ENCODE results near the gene WEE2. TPM values are rescaled to one million over a fixed set of nuclear protein-coding genes. Genes with fewer than 3 reads are reported as not detected.

The WEE2 gene
- total and polyA plus RNA-seq, 2 of the 13 experiments (the other 11 are each of a cell fraction or from before 2014, with no cell fraction given): not detected

DNA sequence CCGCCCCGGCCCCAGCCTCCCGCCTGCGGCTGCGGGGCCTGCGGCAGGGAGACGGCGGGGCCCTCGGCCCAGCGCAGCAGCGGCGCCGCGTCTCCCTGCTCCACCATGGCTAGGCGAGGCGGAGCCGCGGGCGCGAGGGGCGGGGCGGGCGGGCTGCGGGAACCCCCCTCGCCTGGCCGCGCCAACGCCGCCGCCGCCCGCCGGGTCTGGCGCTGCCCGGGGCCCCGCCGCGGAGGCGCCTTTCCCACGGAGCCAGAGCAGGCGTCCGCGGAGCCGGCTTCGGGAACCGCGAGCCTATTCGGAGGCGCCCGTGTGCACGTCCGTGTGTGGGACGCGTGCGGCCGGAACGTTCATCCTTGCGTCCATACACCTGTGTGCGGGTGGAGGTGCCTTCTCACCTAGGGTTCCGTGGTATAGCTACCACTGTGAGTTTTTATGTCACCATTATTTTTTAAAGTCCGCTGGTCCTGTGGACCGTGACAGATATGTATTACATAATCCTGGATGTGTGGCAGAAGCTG, 6.0 kb upstream of the WEE2 start, which contains the start of gene DENND11 (continued):
- TF ChIP-seq, protein P1, sequence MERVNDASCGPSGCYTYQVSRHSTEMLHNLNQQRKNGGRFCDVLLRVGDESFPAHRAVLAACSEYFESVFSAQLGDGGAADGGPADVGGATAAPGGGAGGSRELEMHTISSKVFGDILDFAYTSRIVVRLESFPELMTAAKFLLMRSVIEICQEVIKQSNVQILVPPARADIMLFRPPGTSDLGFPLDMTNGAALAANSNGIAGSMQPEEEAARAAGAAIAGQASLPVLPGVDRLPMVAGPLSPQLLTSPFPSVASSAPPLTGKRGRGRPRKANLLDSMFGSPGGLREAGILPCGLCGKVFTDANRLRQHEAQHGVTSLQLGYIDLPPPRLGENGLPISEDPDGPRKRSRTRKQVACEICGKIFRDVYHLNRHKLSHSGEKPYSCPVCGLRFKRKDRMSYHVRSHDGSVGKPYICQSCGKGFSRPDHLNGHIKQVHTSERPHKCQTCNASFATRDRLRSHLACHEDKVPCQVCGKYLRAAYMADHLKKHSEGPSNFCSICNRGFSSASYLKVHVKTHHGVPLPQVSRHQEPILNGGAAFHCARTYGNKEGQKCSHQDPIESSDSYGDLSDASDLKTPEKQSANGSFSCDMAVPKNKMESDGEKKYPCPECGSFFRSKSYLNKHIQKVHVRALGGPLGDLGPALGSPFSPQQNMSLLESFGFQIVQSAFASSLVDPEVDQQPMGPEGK (CRISPR knock-in tag; IDR thresholded peaks at IDR 0.05): 0 out of 2 replicates have a peak, but pooled peaks have one; percentile 25
- TF ChIP-seq MAZ (IDR thresholded peaks at IDR 0.05; ENCODE audit: borderline replicate concordance, low read depth, low read length) (no peak), MAZ (CRISPR knock-in tag; IDR thresholded peaks at IDR 0.05; ENCODE audit: low read depth) (0 out of 2 replicates have a peak, but pooled peaks have one; percentile 23), HOXA5 (CRISPR knock-in tag; IDR thresholded peaks at IDR 0.05) (no peak), RBFOX2 (IDR thresholded peaks at IDR 0.05; ENCODE audit: low read depth, low read length) (peak; percentile 45; the same call in 1 of the 2 replicates), PRMT3 (CRISPR knock-in tag; IDR thresholded peaks at IDR 0.05; ENCODE audit: borderline replicate concordance, low read depth) (no peak)
- TF ChIP-seq, protein P2, sequence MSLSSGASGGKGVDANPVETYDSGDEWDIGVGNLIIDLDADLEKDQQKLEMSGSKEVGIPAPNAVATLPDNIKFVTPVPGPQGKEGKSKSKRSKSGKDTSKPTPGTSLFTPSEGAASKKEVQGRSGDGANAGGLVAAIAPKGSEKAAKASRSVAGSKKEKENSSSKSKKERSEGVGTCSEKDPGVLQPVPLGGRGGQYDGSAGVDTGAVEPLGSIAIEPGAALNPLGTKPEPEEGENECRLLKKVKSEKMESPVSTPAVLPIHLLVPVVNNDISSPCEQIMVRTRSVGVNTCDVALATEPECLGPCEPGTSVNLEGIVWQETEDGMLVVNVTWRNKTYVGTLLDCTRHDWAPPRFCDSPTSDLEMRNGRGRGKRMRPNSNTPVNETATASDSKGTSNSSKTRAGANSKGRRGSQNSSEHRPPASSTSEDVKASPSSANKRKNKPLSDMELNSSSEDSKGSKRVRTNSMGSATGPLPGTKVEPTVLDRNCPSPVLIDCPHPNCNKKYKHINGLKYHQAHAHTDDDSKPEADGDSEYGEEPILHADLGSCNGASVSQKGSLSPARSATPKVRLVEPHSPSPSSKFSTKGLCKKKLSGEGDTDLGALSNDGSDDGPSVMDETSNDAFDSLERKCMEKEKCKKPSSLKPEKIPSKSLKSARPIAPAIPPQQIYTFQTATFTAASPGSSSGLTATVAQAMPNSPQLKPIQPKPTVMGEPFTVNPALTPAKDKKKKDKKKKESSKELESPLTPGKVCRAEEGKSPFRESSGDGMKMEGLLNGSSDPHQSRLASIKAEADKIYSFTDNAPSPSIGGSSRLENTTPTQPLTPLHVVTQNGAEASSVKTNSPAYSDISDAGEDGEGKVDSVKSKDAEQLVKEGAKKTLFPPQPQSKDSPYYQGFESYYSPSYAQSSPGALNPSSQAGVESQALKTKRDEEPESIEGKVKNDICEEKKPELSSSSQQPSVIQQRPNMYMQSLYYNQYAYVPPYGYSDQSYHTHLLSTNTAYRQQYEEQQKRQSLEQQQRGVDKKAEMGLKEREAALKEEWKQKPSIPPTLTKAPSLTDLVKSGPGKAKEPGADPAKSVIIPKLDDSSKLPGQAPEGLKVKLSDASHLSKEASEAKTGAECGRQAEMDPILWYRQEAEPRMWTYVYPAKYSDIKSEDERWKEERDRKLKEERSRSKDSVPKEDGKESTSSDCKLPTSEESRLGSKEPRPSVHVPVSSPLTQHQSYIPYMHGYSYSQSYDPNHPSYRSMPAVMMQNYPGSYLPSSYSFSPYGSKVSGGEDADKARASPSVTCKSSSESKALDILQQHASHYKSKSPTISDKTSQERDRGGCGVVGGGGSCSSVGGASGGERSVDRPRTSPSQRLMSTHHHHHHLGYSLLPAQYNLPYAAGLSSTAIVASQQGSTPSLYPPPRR (CRISPR knock-in tag; IDR thresholded peaks at IDR 0.05; ENCODE audit: borderline replicate concordance): 0 out of 2 replicates have a peak, but pooled peaks have one; percentile 19
